Glutamatergic neuron (in vitro differentiated cells): ENCODE results near the gene OAS1. TPM values are rescaled to one million over a fixed set of nuclear protein-coding genes. Genes with fewer than 3 reads are reported as not detected.

Experiments used
- DNase-seq: peaks from one replicate; pipeline ENCODE4 v3.0.0; 2022
- H3K27ac Mint-ChIP-seq: one replicate; pipeline ENCODE4 v1.8.0; 2020; ENCODE audit warnings: mild to moderate bottlenecking, mixed read lengths, inconsistent platforms; ENCODE audit not compliant: unreplicated experiment
- H3K27me3 Mint-ChIP-seq: one replicate; pipeline ENCODE4 v1.8.0; 2020; ENCODE audit warnings: mild to moderate bottlenecking, moderate library complexity, mixed read lengths, inconsistent platforms; ENCODE audit not compliant: unreplicated experiment
- H3K36me3 Mint-ChIP-seq: one replicate; pipeline ENCODE4 v1.8.0; 2020; ENCODE audit warnings: mild to moderate bottlenecking, mixed read lengths, inconsistent platforms; ENCODE audit not compliant: unreplicated experiment
- H3K4me1 Mint-ChIP-seq: one replicate; pipeline ENCODE4 v1.8.0; 2020; ENCODE audit warnings: mild to moderate bottlenecking, low read depth, mixed read lengths, inconsistent platforms; ENCODE audit not compliant: unreplicated experiment
- H3K4me3 Mint-ChIP-seq: one replicate; pipeline ENCODE4 v1.8.0; 2020; ENCODE audit warnings: mild to moderate bottlenecking, mixed read lengths, inconsistent platforms; ENCODE audit not compliant: unreplicated experiment
- H3K9me3 Mint-ChIP-seq: one replicate; pipeline ENCODE4 v1.8.0; 2020; ENCODE audit warnings: mild to moderate bottlenecking, moderate library complexity, mixed read lengths, inconsistent platforms; ENCODE audit not compliant: unreplicated experiment
- CTCF ChIP-seq: fragments of 200-600 bp; sonication (generic); IDR thresholded peaks from one replicate; pipeline ENCODE4 v1.5.0; 2021; ENCODE audit not compliant: partially characterized antibody, unreplicated experiment
- total RNA-seq: library from RNA; stranded (reverse); fragmentation: NEBNext Ultra II Directional; extraction: Animal tissue kit (Norgen Biotek cat#: 25700); gene quantifications from one replicate; pipeline ENCODE4 v1.2.1, GENCODE V29; 2021; ENCODE audit not compliant: unreplicated experiment

Gene OAS1
- total RNA-seq, 1 donor from 2014 or later: not detected

DNA sequence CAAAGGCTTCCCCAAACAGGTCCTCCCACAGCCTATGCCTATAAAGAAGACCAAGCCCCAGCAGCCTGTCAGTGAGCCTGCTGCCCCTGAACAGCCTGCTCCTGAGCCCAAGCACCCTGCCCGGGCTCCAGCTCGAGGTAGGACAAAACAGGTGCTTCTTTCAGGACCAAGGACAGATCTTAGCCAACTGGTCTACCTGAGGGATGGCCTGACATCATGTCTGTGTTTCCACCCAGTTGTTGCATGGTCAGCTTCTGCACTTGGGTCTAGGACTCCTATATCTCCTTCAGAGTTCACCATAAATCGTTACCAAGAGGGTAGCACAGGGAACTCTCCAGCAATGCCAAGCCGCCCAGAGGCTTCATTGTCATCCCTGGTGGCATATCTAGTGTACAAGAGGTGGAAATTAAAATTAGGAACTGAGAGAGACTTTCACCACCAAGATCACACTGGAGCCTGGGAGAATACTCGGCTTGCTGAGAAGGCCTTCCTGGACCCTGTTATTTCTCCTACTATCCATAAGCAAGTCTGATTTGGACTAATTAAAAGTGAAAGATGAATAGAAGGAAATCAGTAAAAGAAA, 38.2 kb upstream of the OAS1 start:
- DNase-seq: no peak
- H3K9me3 Mint-ChIP-seq: no peaks in the 10 kb centered on the region
- H3K27ac Mint-ChIP-seq: no peak overlapping the region
- peaks cover 3% of the 10 kb centered on the region for H3K27me3 Mint-ChIP-seq
- H3K36me3 Mint-ChIP-seq: peaks cover 8% of the 10 kb centered on the region
- no peak overlapping the region for H3K4me3 Mint-ChIP-seq
- H3K4me1 Mint-ChIP-seq: no peaks in the 10 kb centered on the region
- no peak for TF ChIP-seq CTCF

DNA sequence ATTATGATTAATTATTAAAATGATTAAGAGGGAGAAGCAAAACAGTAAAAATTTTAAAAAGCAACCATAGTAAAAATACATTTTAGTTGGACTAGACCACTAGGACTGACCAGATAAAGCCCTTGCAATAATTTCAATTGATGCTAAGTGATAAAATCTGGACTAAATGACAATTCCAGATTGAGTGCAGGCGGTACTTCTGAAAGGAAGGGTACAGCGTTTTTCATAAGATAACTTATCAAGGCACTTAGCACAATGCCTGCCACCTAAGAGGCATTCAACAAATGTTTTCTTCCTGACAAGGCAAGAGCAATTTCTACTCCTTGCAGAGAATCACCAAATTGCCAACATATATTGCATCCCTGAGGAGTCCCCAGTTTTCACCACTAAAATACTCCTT, 37.7 kb upstream of the OAS1 start:
- H3K9me3 Mint-ChIP-seq: no peaks in the 10 kb centered on the region
- TF ChIP-seq CTCF: no peak
- peaks cover 3% of the 10 kb centered on the region for H3K27me3 Mint-ChIP-seq
- H3K4me1 Mint-ChIP-seq: no peaks in the 10 kb centered on the region
- no peak overlapping the region for H3K27ac Mint-ChIP-seq
- H3K4me3 Mint-ChIP-seq: no peak overlapping the region
- no peak for DNase-seq
- peaks cover 8% of the 10 kb centered on the region for H3K36me3 Mint-ChIP-seq

DNA sequence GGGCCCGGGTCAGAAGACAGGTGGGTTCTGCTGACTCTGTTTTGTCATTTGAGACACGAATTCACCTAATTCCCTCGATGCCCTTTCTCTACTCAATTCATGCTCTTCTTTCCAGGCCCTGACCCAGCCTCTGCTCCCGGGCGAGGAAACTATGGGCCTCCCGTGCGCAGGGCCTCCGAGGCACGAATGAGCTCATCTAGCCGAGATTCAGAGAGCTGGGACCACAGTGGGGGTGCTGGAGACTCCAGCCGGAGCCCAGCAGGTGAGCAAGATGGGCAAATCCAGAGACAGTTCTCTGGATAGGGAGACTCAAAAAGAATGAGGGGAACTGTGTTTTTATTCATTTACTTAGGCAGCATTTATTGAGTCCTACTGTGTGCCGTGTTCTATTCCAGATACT, 37.0 kb upstream of the OAS1 start:
- no peaks in the 10 kb centered on the region for H3K9me3 Mint-ChIP-seq
- H3K27me3 Mint-ChIP-seq: peaks cover 3% of the 10 kb centered on the region

GRCh38 chr12:112870267-112870980, 36.3 kb upstream of the OAS1 start:
- no peak overlapping the region for H3K27ac Mint-ChIP-seq
- DNase-seq: no peak
- H3K4me3 Mint-ChIP-seq: no peak overlapping the region
- no peaks in the 10 kb centered on the region for H3K27me3 Mint-ChIP-seq
- peaks cover 4% of the 10 kb centered on the region for H3K36me3 Mint-ChIP-seq
- no peaks in the 10 kb centered on the region for H3K9me3 Mint-ChIP-seq
- no peak for TF ChIP-seq CTCF
- no peaks in the 10 kb centered on the region for H3K4me1 Mint-ChIP-seq

More for the DNA sequence above, 37.0 kb upstream of the OAS1 start:
- TF ChIP-seq CTCF: no peak
- Mint-ChIP-seq H3K36me3 (peaks cover 6% of the 10 kb centered on the region), H3K4me3 (no peak overlapping the region), H3K4me1 (no peaks in the 10 kb centered on the region), H3K27ac (no peak overlapping the region)
- DNase-seq: no peak

DNA sequence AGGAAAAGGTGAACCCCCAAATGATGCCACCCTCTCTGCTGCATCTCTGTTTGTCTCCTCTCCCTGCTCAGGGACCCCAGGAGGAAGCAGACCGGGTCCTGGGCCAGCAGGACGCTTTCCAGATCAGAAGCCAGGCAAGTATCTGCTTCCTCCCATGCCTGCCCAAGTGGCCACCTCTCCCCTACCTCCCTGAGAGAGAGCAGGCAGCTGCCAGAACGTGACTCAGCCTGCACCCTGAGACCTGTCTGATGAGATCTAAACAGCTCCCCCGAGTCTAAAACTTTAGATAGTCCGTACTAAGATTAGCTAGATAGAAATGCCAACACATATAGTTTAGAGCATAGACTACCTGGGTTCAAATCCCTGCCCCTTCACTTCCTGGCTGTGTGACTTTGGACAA, 31.2 kb upstream of the OAS1 start:
- Mint-ChIP-seq H3K9me3 (no peaks in the 10 kb centered on the region), H3K36me3 (no peaks in the 10 kb centered on the region), H3K4me1 (no peaks in the 10 kb centered on the region), H3K27ac (no peak overlapping the region), H3K4me3 (no peak overlapping the region), H3K27me3 (peaks cover 2% of the 10 kb centered on the region)
- no peak for TF ChIP-seq CTCF
- no peak for DNase-seq
